ENCODE data around the gene MTA2. TPM values are rescaled to one million over a fixed set of nuclear protein-coding genes. Genes with fewer than 3 reads are reported as not detected.
A peak's percentile ranks its signal among the peaks of the same experiment; 100 is the strongest.

The MTA2 gene
- total RNA-seq, 1 experiment from 2014 or later: 193 TPM

GRCh38 chr11:62612366-62613290, 11.0 kb upstream of the MTA2 start, which contains the start of the genes EML3 and ROM1:
EML3 (minus strand) TSS chr11:62612775; CDS start chr11:62612457, 318 bp downstream.
ROM1 (plus strand) TSS chr11:62613257; CDS start chr11:62613282, 25 bp downstream.
- TF ChIP-seq EZH2 (IDR thresholded peaks at IDR 0.05; ENCODE audit: low read length, unreplicated experiment): no peak
- TF ChIP-seq, protein P1, sequence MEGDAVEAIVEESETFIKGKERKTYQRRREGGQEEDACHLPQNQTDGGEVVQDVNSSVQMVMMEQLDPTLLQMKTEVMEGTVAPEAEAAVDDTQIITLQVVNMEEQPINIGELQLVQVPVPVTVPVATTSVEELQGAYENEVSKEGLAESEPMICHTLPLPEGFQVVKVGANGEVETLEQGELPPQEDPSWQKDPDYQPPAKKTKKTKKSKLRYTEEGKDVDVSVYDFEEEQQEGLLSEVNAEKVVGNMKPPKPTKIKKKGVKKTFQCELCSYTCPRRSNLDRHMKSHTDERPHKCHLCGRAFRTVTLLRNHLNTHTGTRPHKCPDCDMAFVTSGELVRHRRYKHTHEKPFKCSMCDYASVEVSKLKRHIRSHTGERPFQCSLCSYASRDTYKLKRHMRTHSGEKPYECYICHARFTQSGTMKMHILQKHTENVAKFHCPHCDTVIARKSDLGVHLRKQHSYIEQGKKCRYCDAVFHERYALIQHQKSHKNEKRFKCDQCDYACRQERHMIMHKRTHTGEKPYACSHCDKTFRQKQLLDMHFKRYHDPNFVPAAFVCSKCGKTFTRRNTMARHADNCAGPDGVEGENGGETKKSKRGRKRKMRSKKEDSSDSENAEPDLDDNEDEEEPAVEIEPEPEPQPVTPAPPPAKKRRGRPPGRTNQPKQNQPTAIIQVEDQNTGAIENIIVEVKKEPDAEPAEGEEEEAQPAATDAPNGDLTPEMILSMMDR (conservative IDR thresholded peaks at IDR 0.05; ENCODE audit: low read depth, low read length): peak; percentile 97
- no peak for TF ChIP-seq EZH2phosphoT487 (IDR thresholded peaks at IDR 0.05; ENCODE audit: borderline replicate concordance, low read length)
- BruUV-seq (replicated peaks): no TSS peak
- H2AFZ ChIP-seq (ENCODE audit: low read length): peak within 1 kb of the TSS; percentile 89
- H3K27me3 ChIP-seq (ENCODE audit: low read length): no peaks in the 10 kb centered on the region
- H4K20me1 ChIP-seq (ENCODE audit: low read length): no peaks in the 10 kb centered on the region
- intact Hi-C loops (cut with micrococcal nuclease): loop anchor here (5.0 kb wide), 1 partner anchor 35 kb away; the partner anchor contains the start of gene GANAB
- H3K4me1 ChIP-seq (ENCODE audit: insufficient read depth, low read length): peaks cover 29% of the 10 kb centered on the region
- DNase-seq: peak; percentile 79
- H3K79me2 ChIP-seq (ENCODE audit: low read length): peaks cover 12% of the 10 kb centered on the region; the same call in 1 of the 2 replicates
- H3K4me2 ChIP-seq (ENCODE audit: low read length): peak within 1 kb of the TSS; percentile 97
- ChIA-PET POLR2A (ENCODE audit: unreplicated experiment) (interaction anchor here (0.6 kb wide), 1 partner anchor 21 kb away, joined by 3 read pairs; no protein-coding TSS in a partner anchor), CTCF (interaction anchor here (0.7 to 1.3 kb wide), 7 partner anchors 9 to 74 kb away, joined by 3 to 9 read pairs (median 5); partner anchors contain the start of genes B3GAT3, C11orf98, CSKMT and MTA2)
- H3K9ac ChIP-seq (ENCODE audit: low read length): peak within 1 kb of the TSS; percentile 63
- peak within 1 kb of the TSS; percentile 81 for H3K4me3 ChIP-seq (ENCODE audit: low read length)
- H3K9me3 ChIP-seq (ENCODE audit: low read length): no peaks in the 10 kb centered on the region
- H3F3A ChIP-seq (ENCODE audit: low read length, unreplicated experiment): peaks cover 7% of the 10 kb centered on the region
- no peaks in the 10 kb centered on the region for H3K9me2 ChIP-seq (replicated peaks; ENCODE audit: low read length)
- H3K36me3 ChIP-seq (ENCODE audit: low read depth, low read length): no peaks in the 10 kb centered on the region
- peak within 1 kb of the TSS; percentile 59 for H3K27ac ChIP-seq (ENCODE audit: low read length)
- peak; percentile 72 for ATAC-seq

- Histone ChIP-seq H3K36me3 (ENCODE audit: low read depth, low read length) (no peaks in the 10 kb centered on the region), H3K79me2 (ENCODE audit: low read length) (peaks cover 12% of the 10 kb centered on the region; the same call in 1 of the 2 replicates), H3K27me3 (ENCODE audit: low read length) (no peaks in the 10 kb centered on the region), H3K4me2 (ENCODE audit: low read length) (peak overlapping the region; percentile 97), H3K9me3 (ENCODE audit: low read length) (no peaks in the 10 kb centered on the region), H4K20me1 (ENCODE audit: low read length) (no peaks in the 10 kb centered on the region), H3K4me1 (ENCODE audit: insufficient read depth, low read length) (peaks cover 29% of the 10 kb centered on the region), H3F3A (ENCODE audit: low read length, unreplicated experiment) (peaks cover 7% of the 10 kb centered on the region), H3K9me2 (replicated peaks; ENCODE audit: low read length) (no peaks in the 10 kb centered on the region), H2AFZ (ENCODE audit: low read length) (peak overlapping the region; percentile 89), H3K9ac (ENCODE audit: low read length) (peak overlapping the region; percentile 63), H3K27ac (ENCODE audit: low read length) (0 out of 2 replicates have a peak overlapping the region, but pooled peaks have one; percentile 7), H3K4me3 (ENCODE audit: low read length) (peak overlapping the region; percentile 81)
- BruUV-seq (replicated peaks): TSS peak; percentile 18
- TF ChIP-seq EZH2 (IDR thresholded peaks at IDR 0.05; ENCODE audit: low read length, unreplicated experiment): no peak
- TF ChIP-seq EZH2phosphoT487 (IDR thresholded peaks at IDR 0.05; ENCODE audit: borderline replicate concordance, low read length): no peak
- TF ChIP-seq, protein P1 (conservative IDR thresholded peaks at IDR 0.05; ENCODE audit: low read depth, low read length): no peak
- DNase-seq (peak; percentile 52), ATAC-seq (peak; percentile 14)
- intact Hi-C loops (cut with micrococcal nuclease): loop anchor here (1.0 to 5.0 kb wide), 2 partner anchors 21 to 35 kb away; partner anchors contain the start of genes GANAB and TUT1
- CTCF ChIA-PET: interaction anchor here (0.5 to 1.3 kb wide), 9 partner anchors 9 to 74 kb away, joined by 3 to 9 read pairs (median 5); partner anchors contain the start of genes B3GAT3, C11orf98 and CSKMT
- POLR2A ChIA-PET (ENCODE audit: unreplicated experiment): interaction anchor here (0.6 kb wide), 1 partner anchor 20 kb away, joined by 3 read pairs; no protein-coding TSS in a partner anchor
Observed at GRCh38 chr11:62611705-62612365, 10.2 kb upstream of the MTA2 start.

All from PC-3 (cell line).